ENCODE measurements around the gene CAP2.

The CAP2 gene

GRCh38 chr6:17485946-17486345 is 92.6 kb downstream of the CAP2 start:
- TF ChIP-seq POLR2AphosphoS5 (IDR thresholded peaks at IDR 0.05; ENCODE audit: borderline replicate concordance, low read depth, low read length) (no peak), EZH2 (IDR thresholded peaks at IDR 0.05) (no peak), FOXP2 (optimal IDR thresholded peaks at IDR 0.05; ENCODE audit: control extremely low read depth, extremely low read length, insufficient read depth) (no peak)
- H3K36me3 ChIP-seq (ENCODE audit: insufficient read depth, low read length), result no peaks in the 10 kb centered on the region
- DNase-seq (ENCODE audit: low read depth, low spot score), result no peak
- H3K9me3 ChIP-seq (ENCODE audit: low read depth, low read length), result no peaks in the 10 kb centered on the region
- no peak overlapping the region for H3K27ac ChIP-seq
- no peak overlapping the region for H3K4me3 ChIP-seq
- H3K9ac ChIP-seq (ENCODE audit: insufficient read length), result no peak overlapping the region

DNA sequence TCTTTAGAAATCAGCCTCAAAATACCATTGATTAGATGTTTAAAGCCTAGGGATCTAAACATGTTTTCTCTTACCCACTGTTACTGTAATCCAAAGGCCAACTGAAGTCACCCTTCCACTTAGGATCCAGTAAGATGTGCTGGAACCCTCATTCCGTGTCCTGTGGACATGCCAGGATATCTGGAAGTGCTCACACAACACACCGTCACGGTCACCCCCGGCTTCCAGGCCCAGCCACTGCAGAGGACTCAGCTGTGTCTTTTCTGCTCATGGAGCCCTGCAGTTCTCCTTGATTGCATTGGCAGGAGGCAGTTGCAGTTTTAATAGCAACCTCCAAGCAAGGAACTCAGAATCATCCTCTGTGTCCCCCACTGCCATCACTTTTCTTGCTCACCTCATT is 93.3 kb downstream of the CAP2 start:
- no peaks in the 10 kb centered on the region for H3K36me3 ChIP-seq (ENCODE audit: insufficient read depth, low read length)
- no peak overlapping the region for H3K27ac ChIP-seq
- TF ChIP-seq EZH2 (IDR thresholded peaks at IDR 0.05) (no peak), POLR2AphosphoS5 (IDR thresholded peaks at IDR 0.05; ENCODE audit: borderline replicate concordance, low read depth, low read length) (no peak), FOXP2 (optimal IDR thresholded peaks at IDR 0.05; ENCODE audit: control extremely low read depth, extremely low read length, insufficient read depth) (no peak)
- no peaks in the 10 kb centered on the region for H3K9me3 ChIP-seq (ENCODE audit: low read depth, low read length)
- no peak overlapping the region for H3K4me3 ChIP-seq
- no peak overlapping the region for H3K9ac ChIP-seq (ENCODE audit: insufficient read length)
- no peak for DNase-seq (ENCODE audit: low read depth, low spot score)

- Histone ChIP-seq H3K27ac (no peak overlapping the region), H3K36me3 (ENCODE audit: insufficient read depth, low read length) (no peaks in the 10 kb centered on the region), H3K9me3 (ENCODE audit: low read depth, low read length) (no peaks in the 10 kb centered on the region), H3K9ac (ENCODE audit: insufficient read length) (no peak overlapping the region), H3K4me3 (no peak overlapping the region)
- TF ChIP-seq POLR2AphosphoS5 (IDR thresholded peaks at IDR 0.05; ENCODE audit: borderline replicate concordance, low read depth, low read length) (no peak), FOXP2 (optimal IDR thresholded peaks at IDR 0.05; ENCODE audit: control extremely low read depth, extremely low read length, insufficient read depth) (no peak), EZH2 (IDR thresholded peaks at IDR 0.05) (no peak)
- DNase-seq (ENCODE audit: low read depth, low spot score), result no peak
Observed at GRCh38 chr6:17490724-17491123, 97.3 kb downstream of the CAP2 start.

GRCh38 chr6:17491416-17492142 is 98.2 kb downstream of the CAP2 start:
- H3K4me3 ChIP-seq, result no peak overlapping the region
- no peak for DNase-seq (ENCODE audit: low read depth, low spot score)
- no peaks in the 10 kb centered on the region for H3K36me3 ChIP-seq (ENCODE audit: insufficient read depth, low read length)
- TF ChIP-seq FOXP2 (optimal IDR thresholded peaks at IDR 0.05; ENCODE audit: control extremely low read depth, extremely low read length, insufficient read depth), result no peak
- TF ChIP-seq POLR2AphosphoS5 (IDR thresholded peaks at IDR 0.05; ENCODE audit: borderline replicate concordance, low read depth, low read length), result no peak
- TF ChIP-seq EZH2 (IDR thresholded peaks at IDR 0.05), result no peak
- no peak overlapping the region for H3K9ac ChIP-seq (ENCODE audit: insufficient read length)
- H3K27ac ChIP-seq, result no peak overlapping the region
- H3K9me3 ChIP-seq (ENCODE audit: low read depth, low read length), result no peaks in the 10 kb centered on the region

DNA sequence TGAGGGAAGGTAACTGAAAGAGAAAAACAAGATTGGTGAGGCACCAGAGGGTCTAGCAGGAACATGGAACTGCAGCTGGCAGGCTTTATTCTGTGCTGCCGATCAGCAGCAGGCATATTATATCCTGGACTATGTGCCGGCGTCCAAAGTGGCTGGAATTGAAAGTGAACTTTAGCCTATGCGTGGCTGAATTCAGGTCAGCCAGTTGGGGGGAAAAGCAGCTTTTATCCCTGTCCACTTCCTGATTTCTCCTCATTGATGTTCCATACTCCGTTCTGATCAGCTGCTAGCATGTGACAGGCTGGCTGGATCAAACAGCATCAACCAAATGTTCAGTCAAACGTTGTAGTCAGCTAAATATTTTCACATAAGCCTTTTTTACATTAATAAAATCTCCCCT is 99.0 kb downstream of the CAP2 start:
- Histone ChIP-seq H3K9me3 (ENCODE audit: low read depth, low read length) (no peaks in the 10 kb centered on the region), H3K9ac (ENCODE audit: insufficient read length) (no peak overlapping the region), H3K4me3 (no peak overlapping the region), H3K36me3 (ENCODE audit: insufficient read depth, low read length) (no peaks in the 10 kb centered on the region), H3K27ac (no peak overlapping the region)
- DNase-seq (ENCODE audit: low read depth, low spot score), result no peak
- no peak for TF ChIP-seq EZH2 (IDR thresholded peaks at IDR 0.05)
- TF ChIP-seq POLR2AphosphoS5 (IDR thresholded peaks at IDR 0.05; ENCODE audit: borderline replicate concordance, low read depth, low read length), result no peak
- TF ChIP-seq FOXP2 (optimal IDR thresholded peaks at IDR 0.05; ENCODE audit: control extremely low read depth, extremely low read length, insufficient read depth), result no peak

GRCh38 chr6:17493286-17493685 is 99.9 kb downstream of the CAP2 start:
- no peak for TF ChIP-seq FOXP2 (optimal IDR thresholded peaks at IDR 0.05; ENCODE audit: control extremely low read depth, extremely low read length, insufficient read depth)
- no peak for TF ChIP-seq POLR2AphosphoS5 (IDR thresholded peaks at IDR 0.05; ENCODE audit: borderline replicate concordance, low read depth, low read length)
- no peak for TF ChIP-seq EZH2 (IDR thresholded peaks at IDR 0.05)
- no peak overlapping the region for H3K27ac ChIP-seq
- H3K4me3 ChIP-seq, result no peak overlapping the region
- no peaks in the 10 kb centered on the region for H3K9me3 ChIP-seq (ENCODE audit: low read depth, low read length)
- no peak for DNase-seq (ENCODE audit: low read depth, low spot score)
- H3K9ac ChIP-seq (ENCODE audit: insufficient read length), result no peak overlapping the region
- no peaks in the 10 kb centered on the region for H3K36me3 ChIP-seq (ENCODE audit: insufficient read depth, low read length)

DNA sequence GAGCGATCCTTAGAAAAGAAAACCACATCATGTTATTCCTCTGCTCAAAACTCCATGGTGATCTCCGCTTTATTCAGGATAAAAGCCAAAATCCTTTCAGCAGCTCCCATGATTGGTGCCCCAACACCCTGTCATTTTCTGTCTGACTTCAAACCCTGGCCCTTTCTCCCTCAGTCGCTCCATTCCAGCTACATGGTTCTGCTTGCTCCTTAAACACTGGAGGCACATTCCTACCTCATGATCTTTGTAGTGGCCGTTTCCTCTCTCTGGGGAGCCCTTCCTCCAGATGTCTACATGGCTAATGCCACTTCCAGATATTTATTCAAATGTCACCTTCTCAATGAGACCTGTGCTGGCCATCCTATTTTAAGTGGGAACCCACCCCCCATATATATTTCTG is 100.8 kb downstream of the CAP2 start:
- Histone ChIP-seq H3K4me3 (no peak overlapping the region), H3K9ac (ENCODE audit: insufficient read length) (no peak overlapping the region), H3K9me3 (ENCODE audit: low read depth, low read length) (no peaks in the 10 kb centered on the region), H3K36me3 (ENCODE audit: insufficient read depth, low read length) (no peaks in the 10 kb centered on the region), H3K27ac (no peak overlapping the region)
- no peak for TF ChIP-seq EZH2 (IDR thresholded peaks at IDR 0.05)
- DNase-seq (ENCODE audit: low read depth, low spot score), result no peak

GRCh38 chr6:17494919-17495318 is 101.5 kb downstream of the CAP2 start:
- Histone ChIP-seq H3K9me3 (ENCODE audit: low read depth, low read length) (no peaks in the 10 kb centered on the region), H3K9ac (ENCODE audit: insufficient read length) (no peak overlapping the region), H3K36me3 (ENCODE audit: insufficient read depth, low read length) (no peaks in the 10 kb centered on the region), H3K4me3 (no peak overlapping the region), H3K27ac (no peak overlapping the region)
- DNase-seq (ENCODE audit: low read depth, low spot score), result no peak
- TF ChIP-seq POLR2AphosphoS5 (IDR thresholded peaks at IDR 0.05; ENCODE audit: borderline replicate concordance, low read depth, low read length), result no peak
- TF ChIP-seq FOXP2 (optimal IDR thresholded peaks at IDR 0.05; ENCODE audit: control extremely low read depth, extremely low read length, insufficient read depth), result no peak
- no peak for TF ChIP-seq EZH2 (IDR thresholded peaks at IDR 0.05)

GRCh38 chr6:17497535-17498095 is 104.2 kb downstream of the CAP2 start:
- no peak overlapping the region for H3K27ac ChIP-seq
- no peak for DNase-seq (ENCODE audit: low read depth, low spot score)
- TF ChIP-seq EZH2 (IDR thresholded peaks at IDR 0.05) (no peak), FOXP2 (optimal IDR thresholded peaks at IDR 0.05; ENCODE audit: control extremely low read depth, extremely low read length, insufficient read depth) (no peak), POLR2AphosphoS5 (IDR thresholded peaks at IDR 0.05; ENCODE audit: borderline replicate concordance, low read depth, low read length) (no peak)

More at GRCh38 chr6:17497535-17498095, 104.2 kb downstream of the CAP2 start:
- no peaks in the 10 kb centered on the region for H3K36me3 ChIP-seq (ENCODE audit: insufficient read depth, low read length)
- no peak overlapping the region for H3K9ac ChIP-seq (ENCODE audit: insufficient read length)
- H3K4me3 ChIP-seq, result no peak overlapping the region
- no peaks in the 10 kb centered on the region for H3K9me3 ChIP-seq (ENCODE audit: low read depth, low read length)

Measured in SK-N-MC (cell line).